Measurements from ENCODE around the gene ST14.

The ST14 gene

GRCh38 chr11:130136107-130136506 lies 23.5 kb upstream of the ST14 start:
- no peak for DNase-seq (ENCODE audit: low read depth)

DNA sequence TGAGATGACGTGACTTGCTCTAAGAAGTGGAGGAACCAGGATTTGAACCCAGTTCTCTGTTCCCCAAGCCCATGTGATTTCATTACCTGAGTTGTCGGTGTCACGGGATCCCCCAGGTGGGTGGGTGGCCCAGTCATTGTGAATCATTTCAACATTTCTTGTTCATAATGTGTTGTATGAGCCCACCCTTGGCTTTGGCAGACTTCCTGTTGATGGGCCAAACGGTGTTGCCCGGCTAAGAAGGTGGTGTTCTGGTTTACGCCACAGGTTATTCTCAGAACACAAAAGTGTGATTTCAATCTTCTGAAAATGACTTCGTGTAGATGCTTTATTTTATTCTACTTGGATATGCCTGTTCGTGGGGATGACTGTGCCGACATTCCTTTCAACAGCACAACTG lies 21.6 kb upstream of the ST14 start:
- no peak for DNase-seq (ENCODE audit: low read depth)

- no peak for DNase-seq (ENCODE audit: low read depth)
These were observed 20.2 kb upstream of the ST14 start for GRCh38 chr11:130139401-130139800.

DNA sequence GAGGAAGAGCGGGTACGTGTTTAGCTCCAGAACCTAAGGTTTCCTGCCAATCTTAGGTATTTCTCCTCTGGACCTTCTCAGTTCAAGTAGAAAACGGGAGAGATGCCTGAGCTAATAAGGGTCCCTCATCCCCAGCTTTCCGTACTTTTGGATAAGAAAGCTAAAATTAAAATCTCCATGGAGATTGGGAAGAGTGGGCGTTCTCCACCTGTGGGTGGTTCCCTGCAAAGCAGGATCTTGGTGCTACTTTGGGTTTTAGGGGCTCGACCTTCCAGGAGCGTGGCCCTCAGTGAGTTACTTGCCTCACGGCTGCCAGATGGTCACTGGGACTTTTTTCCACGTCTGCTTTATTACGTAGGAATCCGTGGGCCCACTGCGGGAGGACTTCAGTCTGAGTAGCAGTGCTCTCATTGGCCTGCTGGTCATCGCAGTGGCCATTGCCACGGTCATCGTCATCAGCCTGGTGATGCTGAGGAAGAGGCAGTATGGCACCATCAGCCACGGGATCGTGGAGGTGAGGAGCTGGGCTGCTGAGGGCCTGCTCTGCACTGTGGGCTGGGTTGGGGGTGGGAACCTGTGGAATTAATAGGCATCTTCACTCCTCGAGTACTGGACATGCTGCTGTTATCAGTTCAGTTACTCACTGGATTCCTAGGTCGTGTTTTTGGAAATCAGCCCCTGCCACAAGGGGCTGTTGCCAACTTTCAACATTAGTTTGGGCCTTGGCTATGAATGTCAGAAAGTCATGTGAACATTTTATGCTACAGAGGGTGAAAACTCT lies 17.8 kb upstream of the ST14 start:
- no peak for DNase-seq (ENCODE audit: low read depth)

- DNase-seq (ENCODE audit: low read depth) = no peak
These were observed 15.4 kb upstream of the ST14 start for GRCh38 chr11:130144141-130144540.

DNA sequence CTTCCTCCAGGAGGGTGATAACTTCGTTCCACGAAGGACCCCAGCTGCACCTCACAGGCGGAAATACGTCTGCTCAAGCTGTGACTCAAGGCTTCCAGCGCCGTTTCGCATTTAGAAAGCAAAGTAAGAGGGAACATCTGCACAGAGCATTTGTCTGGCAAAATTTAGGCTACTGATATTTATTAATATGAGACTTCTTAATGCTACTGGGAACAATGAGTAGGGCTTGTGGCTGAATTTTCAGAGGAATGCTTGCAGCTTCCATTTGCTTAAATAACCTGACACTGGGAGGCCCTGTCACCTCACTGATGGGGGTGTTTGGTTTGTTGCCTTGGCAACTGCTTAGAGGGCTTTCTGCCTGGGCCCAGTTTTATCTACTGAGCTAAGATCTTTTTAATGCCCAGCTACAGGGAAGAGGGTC lies 14.7 kb upstream of the ST14 start:
- no peak for DNase-seq (ENCODE audit: low read depth)

- no peak for DNase-seq (ENCODE audit: low read depth)
These were observed 14.2 kb upstream of the ST14 start for GRCh38 chr11:130145311-130145812.

GRCh38 chr11:130145975-130146776 lies 13.4 kb upstream of the ST14 start:
- no peak for DNase-seq (ENCODE audit: low read depth)

DNA sequence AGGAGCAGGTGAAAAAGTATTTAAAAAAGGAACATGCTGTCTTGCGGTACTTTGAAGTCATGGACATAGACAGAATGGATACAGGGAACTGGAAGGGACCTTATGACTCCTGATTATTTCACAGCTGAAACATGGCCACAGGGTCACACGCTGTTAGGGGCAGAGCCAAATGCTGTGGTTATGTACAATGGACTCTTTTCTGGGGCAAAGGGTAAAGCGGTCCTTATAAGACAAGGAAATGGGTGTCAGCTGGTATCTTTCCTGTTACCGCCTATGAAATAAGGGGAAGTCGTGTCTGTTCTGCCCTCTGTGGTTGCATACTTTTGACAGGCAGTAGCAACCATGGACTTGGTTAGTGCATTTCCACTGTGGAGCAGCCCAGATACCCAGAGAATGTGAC lies 12.8 kb upstream of the ST14 start:
- no peak for DNase-seq (ENCODE audit: low read depth)

GRCh38 chr11:130148796-130149326 lies 10.7 kb upstream of the ST14 start:
- DNase-seq (ENCODE audit: low read depth) = no peak

GRCh38 chr11:130150790-130151189 lies 8.8 kb upstream of the ST14 start:
- DNase-seq (ENCODE audit: low read depth) = no peak

DNA sequence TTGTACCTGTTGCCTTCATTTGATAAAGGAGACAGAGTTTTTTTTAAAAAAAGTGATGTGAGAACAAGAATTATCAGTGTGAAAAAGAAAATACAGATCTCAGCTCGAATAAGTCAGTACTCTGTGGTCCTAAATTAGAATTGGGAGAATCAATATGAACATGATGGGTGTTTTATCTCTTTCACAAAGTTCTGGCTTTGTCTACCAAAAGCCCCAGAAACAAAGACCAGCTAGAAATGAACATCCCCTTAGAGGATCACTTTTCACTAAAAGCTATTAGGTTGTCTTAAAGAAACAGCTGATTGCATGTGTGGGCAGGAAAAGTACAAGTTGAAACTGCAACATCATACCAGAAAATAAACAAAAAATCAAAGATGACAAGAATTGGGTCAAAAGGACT lies 8.4 kb upstream of the ST14 start:
- no peak for DNase-seq (ENCODE audit: low read depth)

DNA sequence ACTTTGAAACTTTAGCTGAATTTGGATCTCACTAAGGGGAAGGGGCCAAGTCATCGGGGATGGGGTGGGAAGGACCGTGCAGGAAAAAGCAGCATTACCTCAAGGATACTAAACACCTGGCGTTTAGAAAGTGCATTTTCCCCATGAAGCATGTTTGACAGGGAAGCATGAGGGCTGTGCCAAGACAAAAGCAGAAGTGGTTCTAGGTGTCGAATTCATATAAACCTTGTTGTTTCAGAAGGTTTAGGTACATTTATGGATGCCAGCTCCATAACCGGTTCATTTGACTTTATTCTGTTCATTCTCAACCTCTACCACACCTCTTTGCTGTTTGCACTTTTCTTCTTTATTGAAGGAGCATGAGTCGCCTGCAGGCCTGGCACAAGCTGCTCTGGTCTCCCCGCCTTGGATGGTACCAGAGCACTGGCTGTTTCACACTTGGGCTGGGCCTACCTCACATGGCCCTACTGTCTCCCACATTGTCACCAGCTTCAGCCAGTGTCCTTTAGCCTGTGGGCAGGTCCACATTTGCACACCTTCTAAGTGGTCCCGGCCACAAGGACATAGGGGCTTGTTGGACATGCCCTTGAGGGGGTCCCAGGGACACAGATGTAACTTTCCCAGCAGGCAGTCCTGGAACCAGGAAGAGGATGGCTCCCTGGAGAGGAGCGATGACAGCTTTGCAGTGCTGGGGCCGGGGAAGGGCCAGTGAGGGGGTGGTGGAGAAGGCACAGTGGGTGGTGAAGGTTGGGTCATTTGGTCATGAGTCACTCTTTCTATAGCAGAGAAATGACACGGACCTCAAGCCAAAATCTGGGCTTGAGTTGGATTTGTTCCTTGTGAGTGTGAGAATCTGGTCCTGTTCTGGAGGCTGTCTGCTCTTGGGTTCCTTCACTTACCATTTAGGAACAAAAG lies 3.2 kb upstream of the ST14 start:
- DNase-seq (ENCODE audit: low read depth) = no peak

- DNase-seq (ENCODE audit: low read depth) = no peak
These were observed 2.5 kb upstream of the ST14 start for GRCh38 chr11:130157101-130157500.

GRCh38 chr11:130157840-130158239 lies 1.7 kb upstream of the ST14 start:
- DNase-seq (ENCODE audit: low read depth) = no peak

DNA sequence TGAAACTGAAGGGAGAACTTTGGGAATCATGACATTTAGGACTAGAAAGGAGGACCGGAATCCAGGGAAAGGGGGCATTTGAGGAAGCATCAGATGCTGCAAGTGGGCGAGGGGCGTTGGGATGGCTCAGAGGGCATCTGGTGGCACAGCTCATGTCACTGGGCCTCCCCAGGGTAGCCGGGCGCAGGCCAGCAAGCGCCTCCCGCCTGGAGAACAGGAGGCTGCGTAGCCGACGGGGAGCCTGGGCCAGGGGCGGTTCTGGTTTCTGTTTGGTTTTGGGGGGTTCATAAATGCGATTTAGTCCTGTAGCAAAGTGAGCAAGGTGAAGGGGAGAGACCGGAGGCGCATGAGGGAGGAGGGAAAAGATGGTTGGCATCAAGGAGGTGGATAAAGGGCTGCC lies 443 bp upstream of the ST14 start:
- no peak for DNase-seq (ENCODE audit: low read depth)

- no peak for DNase-seq (ENCODE audit: low read depth)
These were observed 1.0 kb downstream of the ST14 start for GRCh38 chr11:130160498-130161155.

DNA sequence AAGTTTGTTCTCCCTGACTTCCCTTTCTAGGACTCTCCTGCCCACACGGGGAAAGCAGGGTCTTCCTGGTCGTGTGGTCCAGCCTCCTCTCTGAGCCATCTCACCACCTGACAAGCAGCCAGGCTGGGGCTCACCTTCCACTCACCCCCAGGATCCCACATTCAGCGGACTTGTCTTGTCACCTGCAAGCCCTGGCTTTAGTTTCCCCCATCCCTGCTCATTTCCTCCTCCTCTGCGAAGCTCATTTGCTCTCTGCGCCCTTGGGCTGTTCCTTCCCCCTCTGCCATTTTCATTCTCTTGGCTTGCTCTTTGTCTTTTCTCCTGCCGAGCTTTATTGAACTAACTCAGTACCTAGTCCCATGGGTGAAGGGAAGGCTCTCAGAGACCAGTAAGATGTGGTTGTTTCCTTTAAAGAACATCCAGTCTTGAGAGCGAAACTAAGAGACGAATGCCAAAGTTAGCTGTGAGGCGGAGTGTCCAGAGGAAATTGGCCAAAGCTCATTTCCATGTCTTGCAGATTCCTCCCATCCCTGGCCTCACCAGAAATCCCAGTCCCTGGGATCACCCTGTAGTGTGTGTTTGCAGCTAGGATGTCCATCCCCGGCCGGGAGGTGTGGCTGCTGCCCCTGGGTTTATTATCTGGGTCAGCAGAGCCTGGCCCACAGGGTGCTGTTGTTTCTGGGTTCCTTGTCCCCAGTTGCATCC lies 2.0 kb downstream of the ST14 start:
- no peak for DNase-seq (ENCODE audit: low read depth)

DNA sequence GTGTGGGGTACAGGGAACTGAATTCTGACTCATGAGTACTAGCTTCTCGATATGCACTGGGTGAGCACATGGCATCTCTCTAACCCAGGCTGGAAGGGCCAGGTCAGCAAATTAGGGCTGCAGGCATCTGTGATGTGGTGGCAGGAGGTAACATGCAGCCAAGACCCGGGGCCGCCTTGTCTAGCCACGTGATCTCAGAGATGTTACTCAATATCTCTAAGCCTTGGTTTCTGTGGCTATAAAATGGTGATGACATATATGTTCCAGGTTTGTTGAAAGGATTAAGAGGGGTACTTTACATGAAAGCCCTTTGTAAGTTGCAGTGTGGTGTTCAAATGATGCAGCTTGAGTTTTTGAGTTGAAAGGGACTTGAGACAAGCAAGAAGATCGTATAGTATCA lies 3.2 kb downstream of the ST14 start:
- no peak for DNase-seq (ENCODE audit: low read depth)

DNA sequence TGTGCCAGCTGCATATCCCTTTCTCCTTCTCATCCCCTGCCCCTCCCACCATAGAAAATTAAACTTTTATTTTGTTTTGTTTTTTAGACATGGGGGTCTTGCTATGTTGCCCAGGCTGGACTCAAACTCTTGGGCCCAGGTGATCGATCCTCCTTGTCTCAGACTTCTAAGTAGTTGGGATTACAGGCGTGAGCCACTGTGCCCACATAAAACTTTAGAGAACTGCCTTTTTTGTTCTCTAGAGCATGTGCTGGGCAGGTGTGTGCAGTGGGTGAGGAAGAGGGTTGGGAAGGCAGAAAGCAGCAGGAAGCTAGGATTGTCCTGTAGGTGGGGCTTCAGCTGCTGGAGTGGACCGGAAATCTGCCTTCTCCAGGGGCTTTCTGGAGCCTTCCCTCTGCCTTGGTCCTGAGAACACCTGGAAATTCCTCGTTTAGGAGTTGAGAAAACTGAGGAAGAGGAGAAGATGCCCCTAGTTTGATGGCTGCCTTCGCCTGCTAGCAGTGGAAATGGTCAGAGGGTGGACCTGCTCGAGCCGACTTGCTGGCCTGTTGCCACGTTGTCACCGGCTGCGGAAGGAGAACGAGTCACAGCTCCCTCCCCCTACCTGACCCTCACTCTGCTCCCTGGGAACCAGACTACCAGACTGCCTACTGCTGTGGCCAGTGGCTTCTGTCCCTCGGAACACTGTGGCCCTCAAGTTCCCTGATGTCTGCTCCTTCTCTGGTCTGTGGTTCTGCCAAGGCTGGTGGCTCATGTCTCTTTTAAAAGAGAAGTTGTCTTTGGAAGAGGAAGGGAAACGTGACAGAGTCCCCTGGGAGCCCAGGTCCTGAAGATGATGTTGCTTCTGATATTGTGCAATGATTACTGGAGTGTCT lies 4.0 kb downstream of the ST14 start:
- no peak for DNase-seq (ENCODE audit: low read depth)

Data from activated T-helper 1 cell treated with Interleukin-2 at 50 U/mL for 16 hours (primary cell).